GM12878 (cell line): ENCODE results near the gene VTI1A.

Experiments
- KDM1A ChIP-seq: fragments of 200-600 bp; sonication (generic); IDR thresholded peaks from 2 replicates; pipeline ENCODE4 v1.6.1; 2016; ENCODE audit warnings: borderline replicate concordance
- POLR2A ChIP-seq: IDR thresholded peaks from 2 replicates; pipeline ENCODE4 v1.6.1; 2011; ENCODE audit warnings: low read depth, mild to moderate bottlenecking, low read length
- SUPT20H ChIP-seq: IDR thresholded peaks from 2 replicates; pipeline ENCODE4 v1.6.1; 2011; ENCODE audit warnings: low read depth, mild to moderate bottlenecking, low read length, moderate library complexity, borderline replicate concordance; ENCODE audit not compliant: control insufficient read depth
- SUZ12 ChIP-seq: fragments of 200-600 bp; sonication (generic); IDR thresholded peaks from one replicate; pipeline ENCODE4 v1.6.1; 2018; ENCODE audit warnings: antibody characterized with exemption, mild to moderate bottlenecking; ENCODE audit not compliant: unreplicated experiment
- TF ChIP-seq, protein P1 (sequence below), 3 experiments: IDR thresholded peaks in 2 of 3; conservative IDR thresholded peaks in 1 of 3; 2 replicates each; pipeline ENCODE4 v1.5.1; 2011; ENCODE audit warnings: low read depth in 3 of 3, low read length in 3 of 3, mild to moderate bottlenecking in 3 of 3, control low read depth in 2 of 3, moderate library complexity in 2 of 3, inconsistent platforms in 1 of 3, mixed read lengths in 1 of 3; ENCODE audit not compliant: control insufficient read depth in 2 of 3, insufficient read depth in 1 of 3; ENCODE audit errors: extremely low read depth in 1 of 3
- TF ChIP-seq, protein P2 (sequence below): fragments of 450-650 bp; IDR thresholded peaks from 2 replicates; pipeline ENCODE4 v1.6.1; 2017; ENCODE audit warnings: antibody characterized with exemption, mild to moderate bottlenecking, moderate library complexity
- TF ChIP-seq, protein P3 (sequence below): fragments of 450-650 bp; IDR thresholded peaks from 2 replicates; pipeline ENCODE4 v1.6.1; 2017; ENCODE audit warnings: mild to moderate bottlenecking, moderate library complexity

DNA sequence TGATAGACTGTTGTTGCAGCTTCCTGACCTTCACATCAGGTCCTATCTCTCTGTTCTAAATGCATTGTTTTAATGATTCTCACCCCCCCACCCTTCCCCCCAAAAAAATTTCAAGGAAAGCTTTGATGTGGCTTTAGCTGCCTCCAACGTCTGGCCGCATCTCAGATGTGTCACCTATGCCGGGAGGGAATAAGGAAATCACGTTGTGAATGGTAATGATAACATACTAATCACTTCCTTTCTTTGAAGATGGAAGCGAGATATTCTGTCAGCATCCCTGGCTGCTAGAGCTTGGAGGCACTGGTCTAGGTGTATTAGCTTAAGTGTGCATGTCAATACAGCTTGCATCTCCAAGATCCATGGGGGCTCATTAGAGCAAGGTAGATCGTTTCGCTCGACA lies 89.6 kb downstream of the VTI1A start:
- TF ChIP-seq, protein P1, sequence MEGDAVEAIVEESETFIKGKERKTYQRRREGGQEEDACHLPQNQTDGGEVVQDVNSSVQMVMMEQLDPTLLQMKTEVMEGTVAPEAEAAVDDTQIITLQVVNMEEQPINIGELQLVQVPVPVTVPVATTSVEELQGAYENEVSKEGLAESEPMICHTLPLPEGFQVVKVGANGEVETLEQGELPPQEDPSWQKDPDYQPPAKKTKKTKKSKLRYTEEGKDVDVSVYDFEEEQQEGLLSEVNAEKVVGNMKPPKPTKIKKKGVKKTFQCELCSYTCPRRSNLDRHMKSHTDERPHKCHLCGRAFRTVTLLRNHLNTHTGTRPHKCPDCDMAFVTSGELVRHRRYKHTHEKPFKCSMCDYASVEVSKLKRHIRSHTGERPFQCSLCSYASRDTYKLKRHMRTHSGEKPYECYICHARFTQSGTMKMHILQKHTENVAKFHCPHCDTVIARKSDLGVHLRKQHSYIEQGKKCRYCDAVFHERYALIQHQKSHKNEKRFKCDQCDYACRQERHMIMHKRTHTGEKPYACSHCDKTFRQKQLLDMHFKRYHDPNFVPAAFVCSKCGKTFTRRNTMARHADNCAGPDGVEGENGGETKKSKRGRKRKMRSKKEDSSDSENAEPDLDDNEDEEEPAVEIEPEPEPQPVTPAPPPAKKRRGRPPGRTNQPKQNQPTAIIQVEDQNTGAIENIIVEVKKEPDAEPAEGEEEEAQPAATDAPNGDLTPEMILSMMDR (IDR thresholded peaks at IDR 0.05 in 2 of 3, conservative IDR thresholded peaks at IDR 0.05 in 1 of 3; ENCODE audit: control insufficient read depth in 2 of 3, extremely low read depth in 1 of 3, insufficient read depth in 1 of 3, low read depth in 3 of 3, low read length in 3 of 3) = no peak
- TF ChIP-seq, protein P2, sequence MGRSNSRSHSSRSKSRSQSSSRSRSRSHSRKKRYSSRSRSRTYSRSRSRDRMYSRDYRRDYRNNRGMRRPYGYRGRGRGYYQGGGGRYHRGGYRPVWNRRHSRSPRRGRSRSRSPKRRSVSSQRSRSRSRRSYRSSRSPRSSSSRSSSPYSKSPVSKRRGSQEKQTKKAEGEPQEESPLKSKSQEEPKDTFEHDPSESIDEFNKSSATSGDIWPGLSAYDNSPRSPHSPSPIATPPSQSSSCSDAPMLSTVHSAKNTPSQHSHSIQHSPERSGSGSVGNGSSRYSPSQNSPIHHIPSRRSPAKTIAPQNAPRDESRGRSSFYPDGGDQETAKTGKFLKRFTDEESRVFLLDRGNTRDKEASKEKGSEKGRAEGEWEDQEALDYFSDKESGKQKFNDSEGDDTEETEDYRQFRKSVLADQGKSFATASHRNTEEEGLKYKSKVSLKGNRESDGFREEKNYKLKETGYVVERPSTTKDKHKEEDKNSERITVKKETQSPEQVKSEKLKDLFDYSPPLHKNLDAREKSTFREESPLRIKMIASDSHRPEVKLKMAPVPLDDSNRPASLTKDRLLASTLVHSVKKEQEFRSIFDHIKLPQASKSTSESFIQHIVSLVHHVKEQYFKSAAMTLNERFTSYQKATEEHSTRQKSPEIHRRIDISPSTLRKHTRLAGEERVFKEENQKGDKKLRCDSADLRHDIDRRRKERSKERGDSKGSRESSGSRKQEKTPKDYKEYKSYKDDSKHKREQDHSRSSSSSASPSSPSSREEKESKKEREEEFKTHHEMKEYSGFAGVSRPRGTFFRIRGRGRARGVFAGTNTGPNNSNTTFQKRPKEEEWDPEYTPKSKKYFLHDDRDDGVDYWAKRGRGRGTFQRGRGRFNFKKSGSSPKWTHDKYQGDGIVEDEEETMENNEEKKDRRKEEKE = no peak
- no peak for TF ChIP-seq SUPT20H
- no peak for TF ChIP-seq KDM1A
- no peak for TF ChIP-seq POLR2A
- TF ChIP-seq, protein P3, sequence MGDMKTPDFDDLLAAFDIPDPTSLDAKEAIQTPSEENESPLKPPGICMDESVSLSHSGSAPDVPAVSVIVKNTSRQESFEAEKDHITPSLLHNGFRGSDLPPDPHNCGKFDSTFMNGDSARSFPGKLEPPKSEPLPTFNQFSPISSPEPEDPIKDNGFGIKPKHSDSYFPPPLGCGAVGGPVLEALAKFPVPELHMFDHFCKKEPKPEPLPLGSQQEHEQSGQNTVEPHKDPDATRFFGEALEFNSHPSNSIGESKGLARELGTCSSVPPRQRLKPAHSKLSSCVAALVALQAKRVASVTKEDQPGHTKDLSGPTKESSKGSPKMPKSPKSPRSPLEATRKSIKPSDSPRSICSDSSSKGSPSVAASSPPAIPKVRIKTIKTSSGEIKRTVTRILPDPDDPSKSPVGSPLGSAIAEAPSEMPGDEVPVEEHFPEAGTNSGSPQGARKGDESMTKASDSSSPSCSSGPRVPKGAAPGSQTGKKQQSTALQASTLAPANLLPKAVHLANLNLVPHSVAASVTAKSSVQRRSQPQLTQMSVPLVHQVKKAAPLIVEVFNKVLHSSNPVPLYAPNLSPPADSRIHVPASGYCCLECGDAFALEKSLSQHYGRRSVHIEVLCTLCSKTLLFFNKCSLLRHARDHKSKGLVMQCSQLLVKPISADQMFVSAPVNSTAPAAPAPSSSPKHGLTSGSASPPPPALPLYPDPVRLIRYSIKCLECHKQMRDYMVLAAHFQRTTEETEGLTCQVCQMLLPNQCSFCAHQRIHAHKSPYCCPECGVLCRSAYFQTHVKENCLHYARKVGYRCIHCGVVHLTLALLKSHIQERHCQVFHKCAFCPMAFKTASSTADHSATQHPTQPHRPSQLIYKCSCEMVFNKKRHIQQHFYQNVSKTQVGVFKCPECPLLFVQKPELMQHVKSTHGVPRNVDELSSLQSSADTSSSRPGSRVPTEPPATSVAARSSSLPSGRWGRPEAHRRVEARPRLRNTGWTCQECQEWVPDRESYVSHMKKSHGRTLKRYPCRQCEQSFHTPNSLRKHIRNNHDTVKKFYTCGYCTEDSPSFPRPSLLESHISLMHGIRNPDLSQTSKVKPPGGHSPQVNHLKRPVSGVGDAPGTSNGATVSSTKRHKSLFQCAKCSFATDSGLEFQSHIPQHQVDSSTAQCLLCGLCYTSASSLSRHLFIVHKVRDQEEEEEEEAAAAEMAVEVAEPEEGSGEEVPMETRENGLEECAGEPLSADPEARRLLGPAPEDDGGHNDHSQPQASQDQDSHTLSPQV = no peak
- TF ChIP-seq SUZ12 = no peak
